HG02884 (cell line): ENCODE measurements around the gene CAMKV.
"Not testable (repeated sequence)": the region's sequence is repeated elsewhere in the genome, so short reads cannot be mapped to it uniquely, and the experiment has no call there.

ENCODE experiments used
- ATAC-seq: cut with Tn5 transposase; IDR thresholded peaks from one replicate; pipeline ENCODE4 v1.9.1; 2021; ENCODE audit warnings: mild to moderate bottlenecking, moderate library complexity; ENCODE audit not compliant: unreplicated experiment

The CAMKV gene, protein sequence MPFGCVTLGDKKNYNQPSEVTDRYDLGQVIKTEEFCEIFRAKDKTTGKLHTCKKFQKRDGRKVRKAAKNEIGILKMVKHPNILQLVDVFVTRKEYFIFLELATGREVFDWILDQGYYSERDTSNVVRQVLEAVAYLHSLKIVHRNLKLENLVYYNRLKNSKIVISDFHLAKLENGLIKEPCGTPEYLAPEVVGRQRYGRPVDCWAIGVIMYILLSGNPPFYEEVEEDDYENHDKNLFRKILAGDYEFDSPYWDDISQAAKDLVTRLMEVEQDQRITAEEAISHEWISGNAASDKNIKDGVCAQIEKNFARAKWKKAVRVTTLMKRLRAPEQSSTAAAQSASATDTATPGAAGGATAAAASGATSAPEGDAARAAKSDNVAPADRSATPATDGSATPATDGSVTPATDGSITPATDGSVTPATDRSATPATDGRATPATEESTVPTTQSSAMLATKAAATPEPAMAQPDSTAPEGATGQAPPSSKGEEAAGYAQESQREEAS

DNA sequence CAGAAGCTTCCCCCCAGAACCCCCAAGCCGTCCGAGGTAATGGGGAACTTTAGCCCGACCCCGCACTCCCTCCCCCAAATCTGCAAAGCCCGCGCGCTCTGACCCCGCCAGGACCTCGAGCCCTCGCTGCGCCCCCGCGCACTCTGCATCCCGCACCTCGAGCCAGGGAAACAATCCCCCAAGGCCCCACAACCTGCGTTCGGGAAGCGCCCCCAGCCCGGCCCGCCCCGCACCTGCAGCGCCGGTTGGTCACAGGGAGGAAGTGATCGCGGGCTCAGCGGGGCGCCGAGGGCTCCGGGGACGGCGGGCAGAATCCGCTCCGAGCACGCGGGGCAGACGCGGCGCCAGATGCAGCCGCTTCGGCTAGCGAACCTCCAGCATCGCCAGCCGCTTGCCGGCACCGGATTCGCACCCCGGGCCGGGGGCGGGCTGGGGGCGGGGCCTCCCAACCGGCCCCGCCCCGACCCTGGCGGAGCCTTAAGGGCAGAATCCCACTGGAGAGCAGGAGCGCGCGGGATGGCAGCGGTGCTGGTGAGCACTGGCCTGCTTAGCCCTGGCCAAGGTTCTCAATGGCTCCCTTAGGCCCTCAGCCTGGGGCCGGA, at the start of gene CAMKV:
Gene CAMKV (minus strand): TSS at position 382 of the 602 bp plus-strand sequence. CDS start 7,518 bp downstream, outside the sequence.
- ATAC-seq, result no peak

DNA sequence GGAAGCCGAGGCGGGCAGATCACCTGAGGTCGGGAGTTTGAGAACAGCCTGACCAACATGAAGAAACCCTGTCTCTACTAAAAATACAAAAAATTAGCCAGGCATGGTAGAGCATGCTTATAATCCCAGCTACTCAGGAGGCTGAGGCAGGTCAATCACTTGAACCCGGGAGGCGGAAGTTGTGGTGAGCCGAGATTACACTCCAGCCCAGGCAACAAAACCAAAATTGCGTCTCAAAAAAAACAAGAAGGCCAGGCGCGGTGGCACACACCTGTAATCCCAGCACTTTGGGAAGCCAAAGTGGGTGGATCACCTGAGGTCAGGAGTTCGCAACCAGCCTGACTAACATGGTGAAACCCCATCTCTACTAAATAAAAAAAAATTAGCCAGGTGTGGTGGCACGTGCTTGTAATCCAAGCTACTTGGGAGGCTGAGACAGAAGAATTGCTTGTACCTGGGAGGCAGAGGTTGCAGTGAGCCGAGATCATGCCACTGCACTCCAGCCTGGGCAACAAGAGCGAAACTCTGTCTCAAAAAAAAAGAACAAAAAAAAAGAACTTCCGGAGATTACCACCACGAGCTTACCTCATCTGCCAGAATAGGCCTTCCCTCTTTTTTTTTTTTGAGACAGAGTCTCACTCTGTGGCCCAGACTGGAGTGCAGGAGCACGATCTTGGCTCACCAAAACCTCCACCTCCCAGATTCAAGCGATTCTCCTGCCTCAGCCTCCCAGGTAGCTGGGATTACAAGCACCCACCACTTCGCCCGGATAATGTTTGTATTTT, 48.3 kb upstream of the CAMKV start:
- ATAC-seq, result not testable (repeated sequence)

DNA sequence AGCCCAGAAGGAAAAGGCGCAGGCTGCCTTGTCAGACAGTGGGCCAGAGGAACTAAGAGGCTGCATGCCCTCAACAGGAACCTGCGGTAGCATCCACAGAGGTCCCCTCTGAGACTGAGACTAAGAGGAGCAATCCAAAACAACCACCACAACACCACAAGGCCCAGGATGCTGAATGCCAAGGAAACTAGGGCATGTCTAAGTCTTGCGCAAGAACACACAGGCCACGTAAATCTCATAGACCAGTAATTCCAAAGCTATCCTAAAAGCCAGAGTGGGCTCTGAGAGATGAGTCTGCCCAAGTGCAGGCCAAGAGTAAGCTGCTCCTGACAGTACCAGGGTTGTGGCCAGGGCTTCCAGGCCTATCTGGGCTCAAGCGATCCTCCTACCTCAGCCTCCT, 47.0 kb upstream of the CAMKV start:
- ATAC-seq, result no peak

GRCh38 chr3:49914906-49915305, 45.2 kb upstream of the CAMKV start:
- no peak for ATAC-seq

DNA sequence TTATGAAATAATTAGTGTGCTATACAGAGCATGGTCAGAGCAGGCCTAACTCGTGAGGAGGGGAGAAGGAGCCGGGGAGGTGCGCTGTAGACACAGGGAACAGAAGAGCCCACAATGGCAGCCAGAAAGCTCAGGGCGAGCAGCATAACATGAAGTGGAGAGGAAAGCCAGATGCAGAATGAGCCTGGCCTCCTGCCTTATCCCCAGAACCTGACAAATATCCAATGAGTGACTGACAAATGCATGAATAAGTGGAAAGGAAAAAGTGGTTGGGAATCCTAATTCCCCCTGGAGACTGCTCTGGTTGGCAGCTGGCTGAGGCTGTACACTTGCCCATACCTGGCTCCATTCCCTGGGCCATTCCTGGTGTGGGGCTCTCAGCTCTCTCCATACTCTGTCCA, 43.2 kb upstream of the CAMKV start:
- no peak for ATAC-seq

GRCh38 chr3:49911611-49912010, 41.9 kb upstream of the CAMKV start:
- no peak for ATAC-seq

DNA sequence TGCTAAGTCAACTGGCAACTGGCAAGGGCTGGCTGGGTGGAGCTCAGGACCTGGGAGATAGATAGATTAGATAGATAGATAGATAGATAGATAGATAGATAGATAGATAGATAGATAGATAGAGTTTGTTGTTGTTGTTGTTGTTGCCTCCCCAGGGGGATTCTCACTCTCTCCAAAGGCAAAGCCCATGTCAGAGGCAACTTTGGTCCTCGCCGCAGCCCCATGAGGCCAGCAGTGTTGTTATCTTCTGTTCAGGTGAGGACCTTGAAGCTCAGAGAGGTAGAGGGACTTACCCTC, 41.4 kb upstream of the CAMKV start:
- ATAC-seq, result no peak

- no peak for ATAC-seq
Measured at GRCh38 chr3:49910409-49911123, 40.9 kb upstream of the CAMKV start.

GRCh38 chr3:49908373-49909199, 38.9 kb upstream of the CAMKV start:
- ATAC-seq, result no peak

DNA sequence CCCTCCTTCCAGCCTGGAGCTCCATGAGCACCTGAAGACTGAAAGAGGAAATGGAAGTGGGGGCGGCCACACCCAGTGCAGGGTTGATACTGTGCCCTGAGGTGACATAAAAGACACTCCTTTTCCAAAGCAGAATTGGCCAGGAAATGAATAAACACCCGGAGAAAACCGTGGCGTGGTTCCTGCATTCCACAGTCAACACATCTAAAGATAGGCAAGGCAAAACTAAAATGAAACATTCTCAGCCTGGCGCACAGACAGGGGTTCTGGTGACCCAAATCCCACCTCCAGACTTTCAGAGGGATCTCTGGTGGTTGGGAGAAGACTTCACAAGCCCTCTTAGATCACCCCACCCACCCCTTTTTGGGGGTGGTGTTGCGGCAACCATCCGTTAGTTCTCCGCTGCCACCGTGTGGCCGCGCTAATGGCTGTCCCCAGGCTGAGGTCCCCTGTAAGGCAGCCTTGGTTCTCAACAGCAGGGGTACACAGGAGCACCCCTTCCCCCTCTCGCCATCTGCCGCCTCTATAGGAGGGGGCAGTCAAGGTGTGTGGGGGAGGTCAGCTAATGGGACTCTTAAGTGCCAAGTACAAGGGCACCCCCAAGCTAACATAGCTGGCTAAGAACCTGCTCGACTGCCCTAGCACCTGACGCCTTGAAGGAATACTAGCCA, 36.5 kb upstream of the CAMKV start:
- no peak for ATAC-seq

- ATAC-seq, result not testable (repeated sequence)
Measured at GRCh38 chr3:49904448-49904847, 34.7 kb upstream of the CAMKV start.

- peak; percentile 61 for ATAC-seq
Measured at GRCh38 chr3:49903451-49904424, 34.0 kb upstream of the CAMKV start, which contains the start of gene MST1R. TSS of gene MST1R (minus strand) at chr3:49903873. CDS start at chr3:49903609, 264 bp downstream.

- no peak for ATAC-seq
Measured at GRCh38 chr3:49902511-49903345, 33.0 kb upstream of the CAMKV start.

DNA sequence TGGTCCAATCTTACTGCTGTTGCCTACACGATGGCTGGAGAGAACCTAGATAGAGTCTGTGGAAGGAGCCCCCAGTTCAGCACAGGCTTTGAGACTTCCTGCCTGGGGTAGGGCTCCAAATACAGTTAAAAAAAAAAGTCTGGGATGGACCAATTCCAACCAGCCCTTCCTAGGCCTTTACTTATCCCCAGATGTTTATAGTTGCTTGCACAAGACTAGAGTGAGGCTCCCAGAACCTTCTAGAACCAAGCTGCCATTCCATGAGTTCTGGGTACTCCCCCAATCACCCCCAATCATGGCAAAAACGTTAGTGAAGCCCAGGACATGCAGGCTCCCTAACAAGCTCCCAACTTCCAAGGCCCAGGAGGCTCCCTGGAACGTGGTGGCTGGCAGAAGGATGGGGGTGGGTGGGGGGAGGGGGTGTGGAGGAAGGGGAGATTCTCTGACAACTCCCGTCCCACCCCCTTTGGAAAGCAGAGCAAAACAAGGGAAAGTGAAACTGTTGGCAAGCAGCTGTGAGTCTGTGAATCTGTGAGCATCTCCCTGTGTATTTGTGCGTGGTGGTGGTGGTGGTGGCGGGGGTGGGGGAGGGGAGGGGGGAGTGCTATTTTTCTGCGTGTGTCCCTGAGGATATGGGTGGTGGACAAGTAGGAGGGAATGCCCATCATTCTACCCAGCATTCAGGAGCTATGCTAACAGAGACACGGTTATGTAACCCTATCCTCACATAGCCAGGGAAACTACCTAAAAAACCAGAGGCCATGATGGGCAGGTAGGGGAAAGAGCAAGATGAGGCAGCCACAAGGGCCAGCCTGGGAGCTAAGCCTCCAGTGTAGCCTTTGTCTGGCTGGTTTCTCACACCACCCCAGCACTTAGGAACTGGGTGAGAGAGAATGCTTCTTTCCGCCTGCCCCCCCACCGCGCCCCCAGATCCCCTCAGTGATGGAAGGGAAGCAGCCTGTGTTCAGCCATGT, 31.9 kb upstream of the CAMKV start:
- no peak for ATAC-seq

- no peak for ATAC-seq
Measured at GRCh38 chr3:49900491-49901153, 30.9 kb upstream of the CAMKV start.

DNA sequence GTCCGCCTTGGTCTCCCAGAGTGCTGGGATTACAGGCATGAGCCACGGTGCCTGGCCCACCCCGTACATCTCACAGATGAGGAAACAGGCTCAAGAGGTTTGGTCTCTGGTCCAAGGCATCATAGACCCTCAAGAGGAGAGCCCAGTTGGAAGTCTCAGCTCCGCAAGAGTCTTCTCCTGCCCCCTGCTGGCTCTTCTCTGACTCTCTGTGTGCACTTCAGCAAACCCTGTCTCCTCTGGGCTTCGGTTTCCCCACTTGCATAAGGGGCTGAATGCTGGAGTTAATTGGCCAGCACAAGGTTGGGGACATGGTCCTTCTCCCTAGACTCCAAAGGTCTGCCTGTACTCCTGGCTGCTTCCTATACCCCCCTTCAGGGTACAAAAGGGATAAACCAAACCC, 30.1 kb upstream of the CAMKV start:
- ATAC-seq, result no peak
